Caco-2 (cell line): ENCODE results near the gene USP44. TPM values are rescaled to one million over a fixed set of nuclear protein-coding genes. Genes with fewer than 3 reads are reported as not detected.

Experiments used
- BruUV-seq: library from RNA; stranded (reverse); fragments of 400-500 nt; replicated peaks from 2 replicates; lab custom pipeline; 2021; lab: Mats Ljungman, UMichigan
- CTCF ChIA-PET: fragments of 300-600 bp; sonication (Branson Sonifier 250); formaldehyde crosslinking; loops from one replicate; lab custom pipeline; 2022; ENCODE audit warnings: antibody characterized with exemption; lab: Charles Lee
- POLR2A ChIA-PET: fragments of 300-600 bp; sonication (Branson Sonifier 250); formaldehyde crosslinking; loops from one replicate; lab custom pipeline; 2022; ENCODE audit warnings: antibody characterized with exemption; lab: Charles Lee
- DNase-seq, 2 experiments: peaks; one replicate each; pipeline versions ENCODE4 v3.0.0 to v3.0.0-alpha.2; 2020 to 2022
- H3K27me3 ChIP-seq: replicated peaks from 2 replicates; pipeline ENCODE4 v1.6.0; 2011; ENCODE audit warnings: low read length; ENCODE audit not compliant: control insufficient read depth, insufficient read depth
- H3K36me3 ChIP-seq: 2 replicates; pipeline ENCODE4 v1.5.1; 2011; ENCODE audit warnings: low read length; ENCODE audit not compliant: control insufficient read depth, insufficient read depth
- H3K4me1 ChIP-seq: fragments of 250-450 bp; sonication (Bioruptor Pico); 2 replicates; pipeline ENCODE4 v1.5.1; 2020; ENCODE audit warnings: mild to moderate bottlenecking
- H3K4me3 ChIP-seq: 2 replicates; pipeline ENCODE4 v1.5.1; 2011; ENCODE audit warnings: low read depth, mild to moderate bottlenecking, control low read depth, low read length
- H3K9me3 ChIP-seq: fragments of 250-450 bp; sonication (Bioruptor Pico); 2 replicates; pipeline ENCODE4 v1.5.1; 2020; ENCODE audit warnings: mild to moderate bottlenecking, moderate library complexity
- H3K27ac Mint-ChIP-seq: one replicate; pipeline ENCODE4 v1.8.0; 2022; ENCODE audit warnings: mixed read lengths; ENCODE audit not compliant: unreplicated experiment
- H3K27me3 Mint-ChIP-seq: one replicate; pipeline ENCODE4 v1.8.0; 2022; ENCODE audit warnings: mixed read lengths; ENCODE audit not compliant: insufficient read depth, unreplicated experiment
- H3K36me3 Mint-ChIP-seq: one replicate; pipeline ENCODE4 v1.8.0; 2022; ENCODE audit warnings: mild to moderate bottlenecking, mixed read lengths; ENCODE audit not compliant: insufficient read depth, unreplicated experiment
- H3K4me1 Mint-ChIP-seq: one replicate; pipeline ENCODE4 v1.8.0; 2022; ENCODE audit warnings: low read depth, mixed read lengths; ENCODE audit not compliant: unreplicated experiment
- H3K4me3 Mint-ChIP-seq: one replicate; pipeline ENCODE4 v1.8.0; 2022; ENCODE audit warnings: mild to moderate bottlenecking, moderate library complexity, mixed read lengths; ENCODE audit not compliant: unreplicated experiment
- H3K9me3 Mint-ChIP-seq: one replicate; pipeline ENCODE4 v1.8.0; 2022; ENCODE audit warnings: mixed read lengths; ENCODE audit not compliant: unreplicated experiment
- CTCF ChIP-seq, 2 experiments: fragments of 200-600 bp in 1 of 2; IDR thresholded peaks; 1 replicate in 1 of 2; 2 replicates in 1 of 2; pipeline versions ENCODE4 v1.5.1 to v1.8.0; 2011 to 2022; ENCODE audit warnings: antibody characterized with exemption in 1 of 2, control low read depth in 1 of 2, inconsistent platforms in 1 of 2, low read depth in 1 of 2, low read length in 1 of 2, mild to moderate bottlenecking in 1 of 2, moderate library complexity in 1 of 2; ENCODE audit not compliant: insufficient read depth in 1 of 2, severe bottlenecking in 1 of 2, unreplicated experiment in 1 of 2
- intact Hi-C: fragments of 100-400 bp; cut with micrococcal nuclease; formaldehyde crosslinking; loops from one replicate; pipeline ENCODE4 v1.10.0; 2022; ENCODE audit not compliant: unreplicated experiment
- total RNA-seq: library from RNA; stranded (reverse); gene quantifications from 2 replicates; pipeline ENCODE4 v1.2.3, GENCODE V29; 2022

Gene USP44
- total RNA-seq, 1 experiment from 2014 or later, result 0.14 TPM

DNA sequence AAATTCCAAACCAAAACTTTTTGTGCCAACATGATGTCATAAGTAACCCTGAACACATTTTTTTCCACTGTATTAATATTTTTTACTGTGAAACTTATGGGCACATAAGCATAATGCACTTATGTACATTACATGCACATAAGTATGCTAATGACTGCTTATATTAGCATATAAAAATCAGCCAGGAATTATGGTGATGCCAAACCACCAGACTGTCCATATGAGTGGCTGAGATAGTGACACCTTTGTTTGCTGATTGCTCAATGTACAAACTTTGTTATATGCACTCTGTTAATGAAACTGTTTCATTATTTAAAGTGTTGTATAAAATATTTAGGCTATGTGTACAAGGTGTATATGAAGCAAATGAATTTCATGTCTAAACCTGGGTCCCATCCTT, 32.3 kb downstream of the USP44 start:
- no peak overlapping the region for H3K4me3 Mint-ChIP-seq

DNA sequence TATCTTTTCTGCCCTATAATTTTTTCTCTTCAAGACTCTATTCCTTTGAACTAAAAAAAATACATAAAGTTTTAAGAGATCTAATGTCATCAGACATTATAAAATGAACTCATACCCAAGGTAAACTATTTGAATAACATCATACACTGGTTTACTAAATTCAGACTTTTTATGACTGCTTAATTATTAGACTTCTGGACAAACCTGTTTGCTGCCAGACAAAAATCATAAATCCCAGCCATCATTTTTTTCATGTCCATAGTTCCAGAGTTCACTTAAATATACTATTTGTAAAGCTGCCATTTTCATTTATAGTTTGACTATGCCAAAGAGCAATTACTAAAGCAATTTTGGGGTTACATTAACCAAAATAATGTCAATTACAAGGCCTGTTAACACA, 34.0 kb downstream of the USP44 start:
- POLR2A ChIA-PET, result no interaction called here
- intact Hi-C loops, result no loop called here

More for the DNA sequence above, 32.3 kb downstream of the USP44 start:
- ChIA-PET POLR2A (no interaction called here), CTCF (no interaction called here)
- Mint-ChIP-seq H3K36me3 (peaks cover 30% of the 10 kb centered on the region), H3K4me1 (peaks cover 10% of the 10 kb centered on the region), H3K27ac (no peak overlapping the region), H3K27me3 (no peaks in the 10 kb centered on the region), H3K9me3 (no peaks in the 10 kb centered on the region)
- TF ChIP-seq CTCF (IDR thresholded peaks at IDR 0.05; ENCODE audit: insufficient read depth in 1 of 2, low read depth in 1 of 2, low read length in 1 of 2, severe bottlenecking in 1 of 2, unreplicated experiment in 1 of 2), result no peak
- no TSS peak for BruUV-seq
- Histone ChIP-seq H3K4me1 (peaks cover 27% of the 10 kb centered on the region), H3K9me3 (no peaks in the 10 kb centered on the region), H3K27me3 (no peaks in the 10 kb centered on the region), H3K36me3 (no peaks in the 10 kb centered on the region), H3K4me3 (no peak overlapping the region)
- no peak for DNase-seq
- intact Hi-C loops, result no loop called here

DNA sequence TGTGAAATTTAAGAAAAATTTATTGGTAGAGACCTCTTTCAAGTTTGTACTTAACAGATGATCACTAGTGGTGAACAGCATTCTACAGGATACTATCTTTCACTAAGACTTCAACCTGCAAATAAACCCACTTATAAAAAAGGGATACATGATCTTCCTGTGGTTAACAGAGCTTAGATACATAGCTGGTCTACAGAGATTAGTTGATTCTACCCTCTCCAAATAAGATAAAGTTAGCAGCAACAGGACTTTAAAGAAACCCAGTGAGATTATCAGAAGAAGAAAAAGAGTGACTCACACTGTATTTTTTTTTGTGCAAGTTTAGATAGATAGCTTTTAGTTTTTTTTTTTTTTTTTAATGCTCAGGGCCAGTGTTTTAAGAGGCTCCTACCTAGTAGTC, 34.5 kb downstream of the USP44 start:
- Histone ChIP-seq H3K9me3 (no peaks in the 10 kb centered on the region), H3K36me3 (no peaks in the 10 kb centered on the region; the same call in 1 of the 2 replicates), H3K4me1 (peaks cover 27% of the 10 kb centered on the region), H3K27me3 (no peaks in the 10 kb centered on the region), H3K4me3 (no peak overlapping the region)
- no peak for DNase-seq
- ChIA-PET CTCF (interaction anchor here (0.8 to 1.1 kb wide), 2 partner anchors 18 to 43 kb away, joined by 3 read pairs; partner anchors contain the start of gene METAP2), POLR2A (no interaction called here)
- no peak for TF ChIP-seq CTCF (IDR thresholded peaks at IDR 0.05; ENCODE audit: insufficient read depth in 1 of 2, low read depth in 1 of 2, low read length in 1 of 2, severe bottlenecking in 1 of 2, unreplicated experiment in 1 of 2)
- H3K27me3 Mint-ChIP-seq, result no peaks in the 10 kb centered on the region
- H3K36me3 Mint-ChIP-seq, result peaks cover 46% of the 10 kb centered on the region
- intact Hi-C loops, result no loop called here
- no peak overlapping the region for H3K4me3 Mint-ChIP-seq
- no peaks in the 10 kb centered on the region for H3K9me3 Mint-ChIP-seq
- BruUV-seq, result no TSS peak
- H3K27ac Mint-ChIP-seq, result peak overlapping the region; percentile 64
- H3K4me1 Mint-ChIP-seq, result peaks cover 10% of the 10 kb centered on the region

More for the DNA sequence above, 34.0 kb downstream of the USP44 start:
- peaks cover 46% of the 10 kb centered on the region for H3K36me3 Mint-ChIP-seq
- TF ChIP-seq CTCF (IDR thresholded peaks at IDR 0.05; ENCODE audit: insufficient read depth in 1 of 2, low read depth in 1 of 2, low read length in 1 of 2, severe bottlenecking in 1 of 2, unreplicated experiment in 1 of 2), result no peak
- CTCF ChIA-PET, result interaction anchor here (0.8 to 1.1 kb wide), 2 partner anchors 17 to 44 kb away, joined by 3 read pairs; partner anchors contain the start of gene METAP2
- no peaks in the 10 kb centered on the region for H3K27me3 Mint-ChIP-seq
- no peak overlapping the region for H3K4me3 ChIP-seq
- DNase-seq, result peak in 1 of 2 experiments; percentile 19
- BruUV-seq, result no TSS peak
- peaks cover 27% of the 10 kb centered on the region for H3K4me1 ChIP-seq
- no peaks in the 10 kb centered on the region for H3K9me3 Mint-ChIP-seq
- H3K4me3 Mint-ChIP-seq, result no peak overlapping the region
- H3K27ac Mint-ChIP-seq, result peak overlapping the region; percentile 64
- no peaks in the 10 kb centered on the region for H3K36me3 ChIP-seq
- no peaks in the 10 kb centered on the region for H3K27me3 ChIP-seq
- H3K9me3 ChIP-seq, result no peaks in the 10 kb centered on the region
- peaks cover 10% of the 10 kb centered on the region for H3K4me1 Mint-ChIP-seq
